ENCODE data around the gene MAGEB2.
"Not testable (repeated sequence)": the region's sequence is repeated elsewhere in the genome, so short reads cannot be mapped to it uniquely, and the experiment has no call there.

Gene MAGEB2, protein sequence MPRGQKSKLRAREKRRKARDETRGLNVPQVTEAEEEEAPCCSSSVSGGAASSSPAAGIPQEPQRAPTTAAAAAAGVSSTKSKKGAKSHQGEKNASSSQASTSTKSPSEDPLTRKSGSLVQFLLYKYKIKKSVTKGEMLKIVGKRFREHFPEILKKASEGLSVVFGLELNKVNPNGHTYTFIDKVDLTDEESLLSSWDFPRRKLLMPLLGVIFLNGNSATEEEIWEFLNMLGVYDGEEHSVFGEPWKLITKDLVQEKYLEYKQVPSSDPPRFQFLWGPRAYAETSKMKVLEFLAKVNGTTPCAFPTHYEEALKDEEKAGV

GRCh38 chrX:30215357-30215843, at the start of gene MAGEB2:
TSS of gene MAGEB2 (plus strand) at chrX:30215563. CDS start at chrX:30218581, 3,018 bp downstream.
- no peak for DNase-seq (ENCODE audit: low read depth in 3 of 3)

- DNase-seq (ENCODE audit: low read depth in 3 of 3), result no peak
Observed at GRCh38 chrX:30170900-30171299, 44.5 kb upstream of the MAGEB2 start.

DNA sequence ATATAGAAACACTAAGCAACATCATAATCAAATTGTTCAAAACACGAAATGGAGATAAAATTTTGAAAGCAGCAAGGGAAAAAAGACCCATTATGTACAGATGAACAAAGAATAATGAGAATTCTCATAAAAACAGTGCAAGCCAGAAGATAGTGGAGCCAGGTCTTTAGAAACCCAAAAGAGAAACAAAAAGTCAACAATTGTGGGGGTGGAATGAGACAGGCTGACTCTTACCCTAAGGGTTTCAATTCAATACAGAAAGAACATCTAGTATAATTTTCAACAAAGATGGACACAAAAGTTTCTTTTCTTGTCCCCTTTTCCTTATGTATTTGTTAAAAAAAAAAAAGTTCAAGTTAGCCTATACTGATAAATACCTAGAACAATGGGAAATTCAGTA, 34.0 kb upstream of the MAGEB2 start:
- DNase-seq (ENCODE audit: low read depth in 3 of 3), result no peak

DNA sequence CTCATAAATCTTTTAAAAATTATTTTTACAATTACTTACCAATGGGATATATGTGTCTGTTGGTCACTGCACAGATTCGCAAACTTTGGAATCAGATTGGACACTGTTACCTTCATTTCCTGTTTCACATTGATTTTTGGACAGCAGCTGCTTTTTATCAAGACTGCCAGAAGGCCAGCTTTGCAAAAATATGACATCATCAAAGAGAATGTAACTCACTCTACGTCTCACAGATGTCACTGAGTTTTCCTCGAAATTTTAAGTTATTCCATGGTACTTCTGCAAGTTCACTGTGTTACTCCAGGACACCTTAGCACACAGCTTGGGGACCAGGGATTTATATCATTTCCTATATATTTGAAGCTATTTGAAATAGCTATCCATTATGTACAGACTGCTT, 31.8 kb upstream of the MAGEB2 start:
- DNase-seq (ENCODE audit: low read depth in 3 of 3), result no peak

- no peak for DNase-seq (ENCODE audit: low read depth in 3 of 3)
Observed at GRCh38 chrX:30190426-30190825, 24.9 kb upstream of the MAGEB2 start.

GRCh38 chrX:30193910-30194309, 21.5 kb upstream of the MAGEB2 start:
- DNase-seq (ENCODE audit: low read depth in 3 of 3), result not testable (repeated sequence)

DNA sequence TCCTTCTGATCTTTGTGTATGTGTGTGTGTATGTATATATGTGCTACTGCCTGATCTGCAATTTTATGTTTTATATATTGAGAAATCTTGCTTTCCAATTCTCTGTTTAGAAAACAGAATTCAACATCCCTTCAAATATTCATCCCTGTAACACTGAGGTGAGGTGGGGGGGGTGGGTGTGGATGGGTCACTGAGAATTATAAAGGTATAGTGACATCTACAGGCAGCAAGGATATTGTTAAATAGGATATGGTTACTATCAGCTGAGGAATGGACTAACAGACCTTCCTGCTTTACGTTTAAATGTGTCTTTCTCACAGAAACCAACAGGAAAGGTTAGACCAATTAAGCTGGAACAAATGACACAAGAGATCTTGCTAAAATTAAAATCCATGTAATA, 19.0 kb upstream of the MAGEB2 start:
- DNase-seq (ENCODE audit: low read depth in 3 of 3), result no peak

- no peak for DNase-seq (ENCODE audit: low read depth in 3 of 3)
Observed at GRCh38 chrX:30212172-30212571, 3.2 kb upstream of the MAGEB2 start.

GRCh38 chrX:30217465-30217864, 2.1 kb downstream of the MAGEB2 start:
- no peak for DNase-seq (ENCODE audit: low read depth in 3 of 3)

GRCh38 chrX:30219372-30219771, 4.0 kb downstream of the MAGEB2 start:
- no peak for DNase-seq (ENCODE audit: low read depth in 3 of 3)

- DNase-seq (ENCODE audit: low read depth in 3 of 3), result no peak
Observed at GRCh38 chrX:30220661-30221060, 5.3 kb downstream of the MAGEB2 start.

DNA sequence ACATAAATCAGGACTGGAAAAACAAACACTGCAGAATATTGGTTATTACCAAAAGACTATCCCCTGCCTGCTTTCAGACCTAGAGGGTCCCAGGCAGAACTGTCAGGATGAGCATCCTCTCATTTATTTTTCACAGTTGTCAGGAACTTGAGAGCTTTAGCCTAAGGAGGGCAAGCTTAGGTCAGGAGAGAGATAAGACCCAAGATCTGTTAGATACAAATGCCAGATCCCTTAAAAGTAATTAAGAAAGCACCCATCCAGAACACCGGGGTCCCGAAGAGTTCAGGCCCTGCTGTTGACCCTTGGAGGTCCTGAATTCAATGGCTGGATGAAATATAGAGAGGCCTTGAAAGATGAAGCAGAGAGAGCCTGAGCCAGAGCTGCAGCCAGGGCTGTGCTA, 9.2 kb downstream of the MAGEB2 start:
- DNase-seq (ENCODE audit: low read depth in 3 of 3), result no peak

GRCh38 chrX:30228526-30228925, 13.2 kb downstream of the MAGEB2 start:
- no peak for DNase-seq (ENCODE audit: low read depth in 3 of 3)

- DNase-seq (ENCODE audit: low read depth in 3 of 3), result no peak
Observed at GRCh38 chrX:30230395-30230794, 15.0 kb downstream of the MAGEB2 start, which contains the start of gene MAGEB3. TSS of gene MAGEB3 (plus strand) at chrX:30230657. CDS start at chrX:30235925, 5,268 bp downstream.

DNA sequence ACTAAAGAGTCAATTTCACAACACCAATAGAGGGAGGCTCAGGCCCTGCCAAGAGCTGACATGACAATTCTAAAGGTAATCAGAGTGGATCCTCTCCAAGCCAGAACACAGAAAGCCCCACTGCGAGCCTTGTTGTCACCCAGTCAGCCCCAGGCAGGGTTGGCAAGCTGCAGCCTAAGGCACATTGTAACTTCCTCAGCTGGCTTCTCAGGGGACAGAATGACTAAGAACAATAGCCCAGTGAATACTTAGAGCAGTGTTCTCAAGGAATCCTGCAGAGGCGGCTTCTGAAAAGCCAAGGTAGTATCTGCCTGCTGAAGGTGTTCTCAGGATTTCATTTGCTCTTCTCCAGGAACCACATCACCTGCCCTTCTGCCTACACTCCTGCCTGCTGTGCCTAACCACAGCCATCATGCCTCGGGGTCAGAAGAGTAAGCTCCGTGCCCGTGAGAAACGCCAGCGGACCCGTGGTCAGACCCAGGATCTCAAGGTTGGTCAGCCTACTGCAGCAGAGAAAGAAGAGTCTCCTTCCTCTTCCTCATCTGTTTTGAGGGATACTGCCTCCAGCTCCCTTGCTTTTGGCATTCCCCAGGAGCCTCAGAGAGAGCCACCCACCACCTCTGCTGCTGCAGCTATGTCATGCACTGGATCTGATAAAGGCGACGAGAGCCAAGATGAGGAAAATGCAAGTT, 26.5 kb downstream of the MAGEB2 start, which contains the start of gene MAGEB4:
MAGEB4 (plus strand) TSS at position 277 of the 692 bp plus-strand sequence; CDS start at position 413, 136 bp downstream.
- no peak for DNase-seq (ENCODE audit: low read depth in 3 of 3)

- no peak for DNase-seq (ENCODE audit: low read depth in 3 of 3)
Observed at GRCh38 chrX:30246769-30247489, 31.6 kb downstream of the MAGEB2 start, which contains the start of gene MAGEB1. TSS of gene MAGEB1 (plus strand) at chrX:30247146. CDS start at chrX:30250494, 3,348 bp downstream.

- no peak for DNase-seq (ENCODE audit: low read depth in 3 of 3)
Observed at GRCh38 chrX:30248854-30249253, 33.5 kb downstream of the MAGEB2 start.

- no peak for DNase-seq (ENCODE audit: low read depth in 3 of 3)
Observed at GRCh38 chrX:30253257-30253656, 37.9 kb downstream of the MAGEB2 start.

DNA sequence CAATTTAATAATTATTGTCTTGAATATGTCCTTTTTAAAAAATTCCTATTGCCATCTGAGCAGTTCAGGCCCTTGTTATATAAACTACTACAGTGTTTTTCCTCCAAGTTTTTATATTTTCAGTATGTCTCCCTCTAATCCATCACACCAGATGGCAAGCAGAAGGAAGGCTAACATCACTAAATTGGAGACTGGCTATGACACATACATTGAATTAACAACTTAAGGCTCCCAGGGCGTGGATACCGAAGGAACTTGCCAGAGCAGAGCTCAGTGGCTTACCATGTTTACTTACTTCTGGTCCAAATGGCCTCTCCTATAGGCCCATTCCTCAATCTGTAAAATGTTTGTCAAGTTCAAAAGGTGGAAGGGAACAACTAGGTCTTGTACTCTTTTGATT, 44.6 kb downstream of the MAGEB2 start:
- DNase-seq (ENCODE audit: low read depth in 3 of 3), result no peak

GRCh38 chrX:30261012-30261411, 45.6 kb downstream of the MAGEB2 start:
- DNase-seq (ENCODE audit: low read depth in 3 of 3), result no peak

DNA sequence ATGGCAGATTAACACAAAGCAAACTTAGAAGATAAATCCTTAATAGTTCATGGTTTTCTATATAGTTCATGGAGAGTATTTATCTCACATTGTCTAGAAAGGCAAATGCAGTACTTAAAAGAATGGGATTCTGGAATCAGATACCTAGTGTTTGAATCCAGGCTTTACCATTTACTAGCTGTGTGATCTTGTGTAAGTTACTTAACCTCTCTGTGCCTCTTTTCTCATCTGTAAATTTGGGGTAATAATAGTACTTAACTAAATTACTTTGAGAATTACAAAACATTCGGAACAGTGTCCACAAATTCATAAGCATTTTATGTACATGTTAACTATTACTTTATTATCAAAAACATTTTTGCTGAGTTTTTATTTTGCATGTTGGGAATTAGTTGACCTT, 47.4 kb downstream of the MAGEB2 start:
- no peak for DNase-seq (ENCODE audit: low read depth in 3 of 3)
